ENCODE measurements around the gene RAD51B.

RAD51B gene

DNA sequence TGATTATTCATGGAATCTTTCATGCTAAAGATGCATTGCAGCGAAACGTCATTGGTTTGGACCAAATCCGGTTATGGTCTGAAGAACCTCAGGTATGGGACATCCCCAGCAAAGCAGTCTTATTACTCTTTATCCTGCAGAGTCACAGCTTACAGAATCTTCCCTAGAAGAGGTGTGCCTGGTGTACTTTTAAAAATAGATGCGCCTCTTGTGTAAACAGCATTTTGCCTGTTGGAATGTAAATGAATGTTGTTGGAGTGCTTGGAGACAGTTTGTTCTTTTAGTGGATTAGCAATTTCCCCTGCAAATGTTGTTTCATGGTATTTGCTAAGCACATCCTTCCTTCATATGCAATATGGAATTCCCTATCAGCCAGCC lies 730.7 kb downstream of the RAD51B start:
- no peak for DNase-seq

DNA sequence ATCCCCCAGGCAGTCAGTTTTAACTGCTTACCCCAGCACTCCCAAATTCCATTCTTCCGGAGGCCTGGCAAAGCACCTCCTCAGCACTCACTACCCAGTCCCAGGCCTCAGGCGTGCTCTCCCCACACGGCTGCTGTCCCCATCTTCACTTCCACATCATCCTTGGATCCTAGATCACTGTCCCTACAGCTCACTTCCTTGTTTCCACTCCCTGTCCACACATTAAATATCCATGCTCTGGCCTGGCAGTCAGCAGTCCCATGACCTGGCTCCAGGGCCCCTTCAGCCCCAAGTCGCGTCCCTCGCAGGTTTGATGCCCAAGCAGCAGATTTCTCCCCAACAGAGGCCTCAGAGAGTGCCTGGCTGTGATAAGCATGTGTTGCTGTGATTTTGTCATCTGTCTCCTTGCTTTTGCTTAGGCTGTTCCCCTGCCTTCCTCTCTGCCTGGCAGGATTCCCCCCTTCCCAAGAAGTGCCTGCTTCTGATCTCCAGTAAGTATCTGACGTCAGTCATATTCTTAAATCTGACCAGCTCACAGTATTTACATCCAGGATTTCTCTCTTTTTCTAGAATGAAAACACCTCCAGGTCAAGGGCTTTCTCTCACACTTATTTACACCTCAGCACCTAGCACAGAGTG lies 731.6 kb downstream of the RAD51B start:
- DNase-seq = no peak

DNA sequence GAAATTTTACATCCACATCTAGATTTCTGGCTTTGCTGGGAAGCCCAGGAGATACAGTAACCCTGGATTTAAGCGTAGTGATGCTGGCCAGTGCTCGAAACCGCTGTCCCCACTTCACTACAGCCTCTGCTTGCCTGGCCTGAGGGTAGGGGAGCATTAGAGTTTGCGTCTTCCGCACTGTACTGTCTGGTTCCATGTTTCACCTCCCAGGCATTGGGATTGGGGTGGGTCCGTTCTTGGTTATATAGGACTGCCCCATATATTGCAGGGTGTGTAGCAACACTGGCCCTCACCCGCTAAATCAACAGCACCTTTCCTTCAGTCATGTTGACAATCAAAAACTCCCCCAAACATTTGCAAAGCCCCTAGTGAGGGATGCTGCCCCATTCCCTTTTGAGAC lies 732.5 kb downstream of the RAD51B start:
- no peak for DNase-seq

DNA sequence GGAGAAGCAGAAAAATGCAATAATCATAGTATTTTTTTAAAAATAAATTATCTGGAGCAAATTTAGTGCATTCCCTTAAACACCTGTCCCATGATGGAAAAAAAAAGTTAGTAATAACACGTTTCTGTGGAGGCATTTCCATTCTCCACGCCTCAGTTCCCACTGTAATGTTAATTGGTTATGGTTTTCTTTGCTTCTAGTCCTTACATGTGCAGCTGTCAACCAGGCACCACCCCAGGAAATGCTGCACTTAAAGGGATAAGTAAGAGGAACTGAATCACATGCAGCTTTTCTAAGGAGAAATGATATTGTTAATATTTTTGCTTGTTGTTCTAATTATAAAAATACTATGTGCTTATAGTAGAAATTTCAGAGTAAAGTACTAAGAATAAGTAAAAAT lies 733.0 kb downstream of the RAD51B start:
- DNase-seq = peak; percentile 47

DNA sequence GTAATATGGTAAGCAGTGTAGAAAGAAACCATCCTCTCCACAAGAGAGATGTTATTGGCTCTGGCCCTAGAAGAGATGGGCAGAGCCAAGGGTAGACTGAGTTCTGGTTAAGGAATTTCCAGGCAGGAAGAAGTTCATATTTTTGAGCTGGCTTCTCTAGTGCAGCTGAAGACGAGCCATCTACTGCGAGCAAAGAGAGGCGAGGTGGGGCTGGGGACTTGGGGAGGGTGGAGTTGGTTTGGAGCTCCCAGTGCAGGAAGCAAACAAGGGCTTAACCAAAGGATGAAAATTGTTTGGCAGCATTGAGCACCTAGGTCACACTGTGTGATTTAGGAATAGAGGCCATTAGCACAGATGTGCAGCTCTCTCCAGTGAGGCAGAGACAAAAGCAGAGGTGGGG lies 733.7 kb downstream of the RAD51B start:
- DNase-seq = no peak

DNA sequence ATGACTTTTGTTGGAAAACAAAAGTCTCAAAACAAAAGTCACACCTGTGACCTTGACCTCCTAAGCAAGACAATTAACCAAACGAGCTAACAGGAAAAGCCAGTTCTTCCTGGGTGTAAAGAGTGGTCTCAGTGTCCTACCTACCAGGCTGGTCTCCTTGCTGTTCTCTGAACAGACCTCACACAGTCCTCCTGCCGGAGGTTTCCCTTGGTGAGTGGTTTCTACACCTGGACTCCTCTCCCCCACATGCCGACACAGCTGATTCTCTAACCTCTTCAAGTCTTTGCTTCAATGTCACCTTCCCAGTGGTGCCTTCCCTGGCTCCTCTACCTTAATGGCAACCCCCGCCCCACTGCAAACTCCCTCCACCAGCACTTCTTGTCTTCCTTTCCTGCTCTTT lies 734.7 kb downstream of the RAD51B start:
- no peak for DNase-seq

DNA sequence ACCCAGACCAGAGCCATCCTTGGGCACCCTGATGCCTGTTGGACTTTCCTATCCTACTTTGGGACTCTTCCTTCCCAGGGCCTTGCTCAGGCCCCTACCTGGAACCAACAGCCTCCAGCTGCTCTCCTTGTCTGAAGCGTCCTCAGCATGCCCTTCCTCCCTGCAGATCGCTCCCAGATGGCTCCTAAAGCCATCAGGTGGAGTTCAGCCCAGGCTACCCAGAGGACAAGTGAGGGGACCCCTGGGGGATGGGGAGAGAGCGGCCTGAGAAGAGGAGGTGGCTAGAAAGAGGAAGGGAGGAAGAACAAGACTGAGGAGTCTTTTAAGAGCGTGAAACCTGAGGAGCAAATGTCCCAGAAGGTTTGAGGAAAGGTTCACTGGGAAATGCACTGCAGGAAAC lies 736.7 kb downstream of the RAD51B start:
- DNase-seq = no peak

DNA sequence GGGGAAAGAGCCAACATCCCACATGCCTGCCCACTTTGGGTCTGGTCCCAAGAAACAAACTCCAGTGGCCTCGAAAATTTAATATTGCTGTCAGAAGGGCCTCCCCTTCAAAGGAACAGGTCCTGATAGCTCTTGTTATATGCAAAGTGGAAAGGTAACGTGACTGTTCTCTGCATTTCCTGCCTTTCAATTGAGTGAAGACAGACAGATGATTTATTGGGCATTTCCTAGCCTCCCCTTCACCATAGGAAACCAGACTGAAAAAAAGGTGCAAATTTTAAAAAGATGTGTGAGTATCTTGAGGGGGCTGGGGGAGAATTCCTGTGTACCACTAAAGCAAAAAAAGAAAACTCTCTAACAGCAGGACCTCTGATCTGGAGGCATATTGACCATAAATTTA lies 738.1 kb downstream of the RAD51B start:
- DNase-seq = no peak

DNA sequence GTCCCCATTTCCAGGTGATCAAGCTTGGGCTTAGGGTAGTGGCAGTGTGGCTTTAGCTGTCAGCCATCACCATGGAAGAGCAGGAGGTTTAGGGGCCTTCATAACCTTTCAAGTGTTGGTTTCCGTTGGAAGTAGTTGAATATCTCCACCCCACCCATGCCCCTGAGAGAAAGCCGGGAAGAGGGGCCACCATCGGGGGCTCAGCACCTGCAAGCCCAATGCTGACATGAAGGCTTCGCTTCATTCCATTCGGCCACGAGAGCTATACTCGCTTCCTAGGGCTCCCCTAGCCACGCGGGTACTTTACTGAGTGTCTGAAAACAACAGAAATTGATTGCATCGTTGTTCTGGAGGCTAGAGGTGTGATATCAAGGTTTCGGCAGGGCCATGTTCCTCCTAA lies 738.5 kb downstream of the RAD51B start:
- DNase-seq = no peak

DNA sequence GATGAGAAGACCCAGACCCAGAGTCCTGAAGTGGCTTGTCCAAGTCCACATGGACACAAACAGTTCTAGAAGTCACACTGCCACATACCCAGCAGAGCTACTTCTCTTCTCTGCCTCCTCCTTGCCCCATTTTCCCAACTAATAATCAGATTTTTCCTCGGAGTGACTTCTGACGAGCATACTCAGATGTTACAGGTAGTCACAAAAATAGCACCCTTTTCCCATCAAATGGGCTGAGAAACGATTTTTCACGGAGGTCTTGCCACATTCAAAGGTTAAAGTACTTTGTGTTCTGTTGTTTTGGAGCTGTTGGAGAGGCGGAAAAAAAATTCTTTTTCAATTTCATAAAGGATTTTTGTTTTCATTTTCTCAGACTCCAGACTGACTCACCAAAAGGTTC lies 740.4 kb downstream of the RAD51B start:
- no peak for DNase-seq

DNA sequence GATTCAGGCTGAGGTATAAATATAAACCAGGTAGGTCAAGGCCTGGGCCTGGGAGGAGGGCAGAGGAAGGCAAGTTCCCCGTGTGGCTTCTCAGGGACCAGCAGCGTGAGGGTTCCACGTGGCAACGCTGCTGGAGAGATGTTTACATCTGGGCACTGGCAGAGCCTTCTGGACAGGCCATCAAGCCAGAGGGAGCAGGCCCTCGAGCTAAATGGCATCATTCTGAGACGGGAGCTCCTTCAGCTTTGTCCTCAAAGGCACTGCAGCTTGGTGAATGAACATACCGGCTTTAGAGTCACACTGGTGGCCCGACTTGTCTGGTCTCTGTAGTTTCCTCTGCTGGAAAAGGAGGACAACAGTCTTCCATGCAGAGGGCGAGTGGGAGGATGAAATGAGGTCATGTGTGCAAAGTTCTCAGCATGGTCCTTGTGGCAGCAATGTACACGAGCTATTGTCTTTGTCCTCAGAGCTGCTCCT lies 742.0 kb downstream of the RAD51B start:
- no peak for DNase-seq

DNA sequence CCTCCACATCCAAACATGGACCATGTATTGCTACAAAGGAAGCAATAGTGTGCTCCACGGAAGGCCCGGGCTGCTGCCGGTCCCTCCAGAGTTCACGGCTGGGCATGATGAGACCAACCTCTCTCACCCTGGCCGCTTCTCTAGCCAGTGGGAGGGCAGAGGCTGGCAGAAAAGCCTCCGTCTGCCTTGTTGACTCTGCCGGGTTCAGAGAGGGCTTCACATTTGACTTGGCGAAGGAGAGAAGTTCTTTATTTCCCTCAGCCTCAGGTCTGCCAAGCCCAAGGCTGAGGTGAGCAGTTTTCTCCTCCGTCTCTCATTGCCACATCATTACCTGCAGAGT lies 743.3 kb downstream of the RAD51B start:
- DNase-seq = no peak

DNA sequence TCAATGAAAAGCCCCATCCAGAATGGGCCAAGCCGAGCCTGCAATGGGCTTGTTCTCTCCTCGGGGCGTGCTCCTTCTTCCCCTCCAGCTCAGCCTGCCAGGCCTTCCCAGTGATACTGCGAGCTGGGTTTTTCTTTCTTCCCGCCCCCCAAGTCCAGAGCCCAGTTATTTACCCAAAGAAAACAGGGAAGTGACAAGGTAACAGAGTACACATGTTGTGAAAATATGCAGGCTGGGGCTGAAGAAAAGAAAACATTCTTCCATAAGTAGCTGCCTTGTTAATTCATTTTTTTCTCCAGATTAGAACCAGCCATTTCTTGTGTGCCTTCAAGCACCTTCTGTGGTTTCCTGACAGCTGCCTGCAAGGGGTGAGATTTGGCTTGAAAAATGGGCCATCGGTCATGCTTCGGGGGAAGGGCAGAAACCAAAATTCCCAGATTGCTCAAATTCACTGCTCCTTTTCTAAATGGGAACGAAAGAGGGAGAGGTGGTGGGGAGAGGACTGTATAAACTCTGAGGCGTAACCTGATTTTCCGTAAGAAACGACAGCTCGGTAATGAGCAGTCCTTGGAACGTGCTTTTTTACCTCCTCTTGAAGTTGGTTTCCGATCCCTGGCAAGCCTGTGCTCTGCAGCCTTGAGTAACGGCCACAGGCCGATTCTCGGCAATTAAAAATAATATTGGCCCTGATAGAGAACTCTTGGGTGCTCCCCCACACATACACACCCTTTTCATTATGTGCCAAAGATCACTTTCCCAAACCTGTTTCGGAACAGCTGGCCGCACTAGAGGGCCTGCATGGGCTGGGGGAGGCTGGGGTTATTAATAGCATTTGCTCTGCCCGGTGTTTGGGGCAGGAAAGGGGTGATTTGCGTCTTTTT lies 743.9 kb downstream of the RAD51B start:
- no peak for DNase-seq

DNA sequence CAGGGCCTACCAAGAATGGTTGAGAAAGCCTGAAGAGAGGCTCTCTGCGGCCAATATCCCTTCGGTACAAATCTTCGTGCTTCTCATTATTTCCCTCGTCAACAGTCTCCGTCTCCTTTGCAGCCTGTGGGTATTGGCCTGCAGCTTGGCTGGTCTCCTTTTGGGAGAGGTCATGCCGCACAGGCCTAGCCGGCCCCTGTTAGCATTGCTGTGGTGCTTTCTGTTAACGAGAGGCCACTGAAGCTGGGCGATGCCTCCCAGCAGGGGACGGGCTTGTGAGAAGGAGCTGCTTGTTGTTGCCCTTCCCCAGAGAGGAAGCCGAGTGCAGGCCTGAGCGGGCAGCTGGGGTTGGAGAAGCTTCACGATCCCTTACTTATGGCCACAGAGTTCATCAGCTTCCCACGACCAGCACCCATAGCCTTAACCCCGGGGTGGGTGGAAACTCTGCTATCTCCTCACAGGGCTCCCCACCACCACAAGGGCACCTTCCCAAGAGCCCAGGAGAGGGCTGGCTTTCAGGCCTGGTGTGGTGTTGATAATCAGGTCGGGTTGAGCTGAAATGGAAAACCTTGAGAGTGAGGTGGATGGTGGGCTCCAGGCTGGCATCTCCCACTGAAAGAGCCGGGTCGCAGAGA lies 744.7 kb downstream of the RAD51B start:
- DNase-seq = no peak

DNA sequence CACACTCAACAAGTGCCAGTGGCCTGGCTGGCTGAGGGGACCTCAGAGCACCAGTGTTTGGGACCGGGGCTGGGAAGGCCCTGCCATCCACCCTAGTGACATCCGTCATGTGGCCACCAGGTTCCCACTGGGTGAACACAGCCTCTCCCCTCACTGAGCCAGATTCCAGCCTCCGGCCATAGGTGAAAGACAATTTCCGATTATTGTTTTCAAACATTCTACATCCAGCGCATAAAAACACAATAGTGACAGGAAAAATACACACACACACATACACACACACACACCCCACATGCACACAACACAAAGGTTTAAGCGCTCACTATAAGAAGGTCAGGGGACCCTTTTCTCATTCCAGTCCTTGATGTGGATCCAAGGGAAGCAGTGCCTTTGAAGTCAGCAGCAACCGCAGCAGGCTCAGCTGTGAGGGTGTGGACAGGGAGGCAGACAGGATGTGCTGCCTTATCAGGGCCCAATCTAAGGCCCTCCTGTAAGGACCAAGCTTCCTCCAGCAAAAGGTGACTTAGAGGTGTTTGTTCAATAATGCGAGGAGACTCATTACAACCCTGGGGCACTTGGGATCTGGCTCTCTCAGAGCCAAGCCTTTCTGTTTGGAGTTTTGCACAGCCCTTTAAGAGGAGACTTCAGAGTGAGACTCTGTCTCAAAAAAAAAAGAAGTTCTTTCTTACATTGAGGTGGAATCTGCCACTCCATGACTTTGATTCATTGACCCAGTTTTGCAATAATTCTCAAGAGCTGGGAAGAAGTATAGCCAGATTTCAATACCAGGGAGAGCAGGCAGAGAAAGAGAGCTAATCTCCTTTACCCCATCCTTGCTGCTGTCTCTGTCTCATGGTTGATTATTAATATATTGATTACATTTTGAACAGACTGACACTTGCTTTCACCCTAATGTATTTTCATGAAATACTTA lies 745.5 kb downstream of the RAD51B start:
- no peak for DNase-seq

DNA sequence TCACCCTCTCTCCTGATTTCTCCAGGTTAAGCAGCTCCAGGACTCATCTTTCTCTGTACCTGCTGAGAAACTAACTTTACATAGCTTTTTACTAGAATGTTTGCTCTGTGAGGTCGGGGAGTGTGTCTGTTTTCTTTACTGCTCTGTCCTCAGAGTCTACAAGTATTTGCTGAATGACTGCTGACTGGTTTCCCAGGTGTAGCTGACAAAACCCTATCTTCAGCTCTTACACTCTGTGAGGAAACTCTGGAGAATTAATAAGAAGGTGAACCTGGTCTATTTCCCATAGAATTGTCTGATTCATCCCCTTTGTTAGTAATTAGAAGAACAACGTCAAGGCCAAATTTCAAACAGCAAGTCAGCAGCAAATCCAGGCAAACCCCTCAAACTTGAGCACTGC lies 746.5 kb downstream of the RAD51B start:
- DNase-seq = no peak

DNA sequence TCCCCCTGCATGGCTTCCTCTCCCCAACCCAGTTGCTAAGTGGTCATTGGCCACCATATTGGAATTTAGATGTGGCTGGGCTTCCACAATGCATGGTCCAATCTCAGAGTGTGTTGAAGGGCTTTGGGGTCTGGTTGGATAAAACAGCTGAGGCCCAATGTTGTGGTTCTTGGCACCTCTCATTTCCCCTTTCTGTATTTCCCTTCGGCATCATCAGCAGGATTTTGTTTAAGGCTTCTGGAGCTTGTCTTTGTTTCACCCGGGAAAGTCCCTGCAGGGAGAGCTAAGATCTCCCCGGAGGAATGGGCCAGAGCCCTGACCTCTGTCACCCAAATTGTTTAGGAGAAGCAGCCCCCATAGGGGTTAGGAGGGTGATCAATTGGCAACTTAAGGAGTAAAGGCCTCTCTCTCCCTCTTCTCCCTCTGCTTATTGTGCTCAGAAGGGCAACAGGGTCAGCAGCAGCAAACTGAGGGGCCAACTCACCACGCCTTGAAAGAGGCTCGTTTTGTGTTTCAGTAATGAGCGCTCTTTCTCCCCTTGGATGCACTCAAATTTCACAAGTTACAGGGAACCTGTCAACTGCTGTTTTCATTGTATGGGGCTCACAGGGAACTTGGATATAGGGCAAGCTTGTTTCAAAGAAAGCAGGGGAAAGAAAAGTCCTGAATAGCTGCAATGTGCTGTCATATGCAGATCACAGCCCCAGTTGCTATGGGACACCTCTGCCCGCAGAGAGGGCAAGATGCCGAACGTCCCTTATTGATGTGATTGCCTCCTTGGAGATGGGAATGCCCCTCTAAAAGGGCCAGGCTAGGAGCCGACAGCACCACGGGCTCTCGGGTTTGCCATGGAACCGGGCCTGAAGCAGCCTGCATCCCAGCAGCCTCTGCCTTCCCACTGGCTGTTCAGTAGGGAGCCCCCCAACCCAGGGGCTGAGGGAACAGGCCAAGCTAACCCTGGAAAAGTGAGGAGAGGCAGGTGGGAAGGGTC lies 749.6 kb downstream of the RAD51B start:
- no peak for DNase-seq

DNA sequence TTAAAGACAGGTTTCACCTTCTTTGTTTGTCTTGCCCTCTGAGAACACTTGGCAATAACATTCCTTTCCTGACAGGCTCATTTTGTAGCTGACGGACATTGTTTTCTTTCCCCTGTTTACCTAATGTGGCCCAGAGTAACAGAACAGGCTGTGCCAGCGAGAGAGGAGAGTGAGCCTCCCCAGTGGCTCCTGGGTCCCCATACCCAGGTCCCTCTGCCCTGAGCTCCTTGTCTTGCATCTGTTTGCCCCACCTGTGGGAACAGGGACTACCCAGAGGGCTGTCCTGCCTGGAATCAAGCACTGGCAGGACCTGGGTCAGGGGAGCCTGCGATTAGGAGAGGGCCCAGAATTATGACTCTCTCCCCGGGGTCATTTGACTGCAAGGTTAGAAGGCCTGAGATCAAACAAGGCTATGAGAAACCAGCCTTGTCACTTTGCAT lies 750.4 kb downstream of the RAD51B start:
- DNase-seq = no peak

DNA sequence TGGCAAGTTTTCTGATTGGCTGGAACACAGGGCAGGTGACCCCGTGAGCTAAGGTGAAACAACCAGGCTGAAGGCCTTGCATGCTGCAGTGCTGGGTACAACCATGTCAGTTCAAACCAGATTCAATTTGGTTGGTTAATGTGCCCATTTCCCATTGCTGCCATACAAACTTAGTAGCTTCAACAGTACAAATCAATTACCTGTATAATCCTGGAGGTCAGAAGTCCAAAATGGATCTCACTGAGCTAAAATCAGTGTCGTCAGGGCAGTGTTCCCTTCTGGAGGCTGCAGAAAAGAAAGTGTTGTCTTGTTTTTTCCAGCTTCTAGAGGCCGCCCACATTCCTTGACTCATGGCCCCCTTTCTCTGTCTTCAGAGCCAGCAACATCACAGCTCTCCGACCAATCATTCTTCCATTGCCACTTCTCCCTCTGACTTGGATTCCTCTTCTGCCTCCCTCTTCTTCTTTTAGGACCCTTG lies 751.6 kb downstream of the RAD51B start:
- DNase-seq = no peak

DNA sequence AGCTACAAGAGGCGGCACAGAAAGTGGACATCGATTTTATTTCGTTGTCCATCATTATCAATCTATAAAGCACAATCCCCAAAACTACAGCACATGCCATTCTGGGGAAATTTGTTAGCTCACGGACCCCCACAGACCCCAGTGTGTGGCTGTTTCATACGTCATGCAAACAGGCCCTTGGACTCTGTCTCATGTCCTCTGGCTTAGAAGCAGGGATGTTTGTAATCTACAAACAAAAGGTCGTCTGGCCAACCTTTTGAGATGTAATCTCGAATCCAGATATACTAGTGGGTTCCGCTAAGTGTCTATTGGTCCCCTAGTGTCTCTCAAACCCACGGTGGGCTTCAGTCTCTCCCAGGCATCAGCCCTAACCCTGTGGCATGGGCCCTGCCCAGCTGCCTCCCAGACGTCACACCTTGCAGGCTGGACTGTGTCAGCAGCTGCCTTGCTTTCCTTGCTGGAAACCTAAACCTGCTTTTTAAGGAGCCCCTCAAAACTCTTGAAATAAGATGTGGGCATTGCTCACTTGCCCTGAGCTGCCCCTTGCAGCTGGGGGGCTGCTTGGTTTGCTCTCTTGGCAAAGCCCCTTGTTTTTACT lies 752.4 kb downstream of the RAD51B start:
- no peak for DNase-seq

DNA sequence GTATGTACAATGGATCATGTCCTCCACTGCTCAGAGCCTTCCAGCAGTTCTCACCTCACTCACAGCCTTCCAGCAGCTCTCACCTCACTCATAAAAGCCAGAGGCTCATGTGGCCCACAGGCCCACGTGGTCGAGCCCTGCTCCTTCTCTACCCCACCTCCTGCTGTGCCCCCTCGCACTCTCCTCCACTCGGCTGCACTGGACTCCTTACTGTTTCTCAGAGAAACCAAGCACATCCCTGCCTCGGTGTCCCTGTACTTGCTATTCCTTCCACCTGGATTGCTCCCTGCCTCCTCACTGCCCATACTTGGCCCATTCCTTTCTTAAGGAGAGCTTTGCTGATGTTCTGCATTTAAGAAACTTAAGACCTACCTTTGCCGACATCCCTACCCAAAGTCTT lies 753.5 kb downstream of the RAD51B start:
- no peak for DNase-seq
